ENCODE measurements around the gene HMG20A. TPM values are rescaled to one million over a fixed set of nuclear protein-coding genes. Genes with fewer than 3 reads are reported as not detected.

HMG20A gene
- total and polyA plus RNA-seq, 8 donors = 7.8 to 20.5 (median 12.9) TPM

DNA sequence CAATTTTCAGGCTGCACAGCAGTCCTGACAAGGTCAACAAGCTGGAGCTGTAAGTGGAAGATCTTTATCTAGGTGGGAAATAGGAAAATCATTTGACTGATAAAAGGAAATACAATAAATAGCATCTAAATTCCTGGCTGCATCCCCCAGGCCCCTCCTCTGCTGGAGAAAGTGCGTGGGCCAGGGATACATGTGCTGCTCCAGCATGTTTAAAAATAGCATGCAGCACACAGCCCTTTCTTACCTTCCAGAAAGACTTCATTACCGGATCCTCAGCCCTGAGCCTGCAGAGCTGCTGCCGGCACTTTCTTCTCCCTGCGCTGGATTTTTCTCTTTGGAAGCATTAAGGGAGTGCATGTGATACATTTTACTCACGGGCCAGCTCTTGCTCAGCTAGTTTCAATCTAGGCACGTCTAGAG is 77.3 kb downstream of the HMG20A start:
- Histone ChIP-seq H3K27me3 (no peaks in the 10 kb centered on the region), H3K27ac (no peak overlapping the region), H3K36me3 (no peaks in the 10 kb centered on the region), H3K4me1 (peaks cover 15 to 27% (median 21%) of the 10 kb centered on the region in 3 donors), H3K9me3 (no peaks in the 10 kb centered on the region), H3K4me3 (no peak overlapping the region)
- intact Hi-C loops (cut with DNase I) = loop anchor here in 1 of 3 donors (10.0 kb wide), 2 partner anchors 73 to 383 kb away; partner anchors contain the start of genes HMG20A and PEAK1
- TF ChIP-seq CTCF (IDR thresholded peaks at IDR 0.05) = no peak
- 13 to 14% methylated on average over 6 of the region's 6 CpGs for WGBS, 2 donors
- DNase-seq (no peak), FAIRE-seq (no peak), ATAC-seq (peak; percentile 13 to 43 (median 25))

GRCh38 chr15:77499087-77499760 is 78.5 kb downstream of the HMG20A start:
- intact Hi-C loops (cut with DNase I) = loop anchor here in 1 of 3 donors (10.0 kb wide), 2 partner anchors 74 to 384 kb away; partner anchors contain the start of genes HMG20A and PEAK1
- H3K4me1 ChIP-seq = peaks cover 15 to 27% (median 21%) of the 10 kb centered on the region in 3 donors
- no peak overlapping the region for H3K27ac ChIP-seq
- FAIRE-seq (no peak), DNase-seq (no peak), ATAC-seq (no peak)
- no peaks in the 10 kb centered on the region for H3K9me3 ChIP-seq
- WGBS, 2 donors = 93 to 98% methylated on average over 4 of the region's 4 CpGs
- no peak for TF ChIP-seq CTCF (IDR thresholded peaks at IDR 0.05)
- H3K36me3 ChIP-seq = no peaks in the 10 kb centered on the region
- H3K4me3 ChIP-seq = no peak overlapping the region
- H3K27me3 ChIP-seq = no peaks in the 10 kb centered on the region

DNA sequence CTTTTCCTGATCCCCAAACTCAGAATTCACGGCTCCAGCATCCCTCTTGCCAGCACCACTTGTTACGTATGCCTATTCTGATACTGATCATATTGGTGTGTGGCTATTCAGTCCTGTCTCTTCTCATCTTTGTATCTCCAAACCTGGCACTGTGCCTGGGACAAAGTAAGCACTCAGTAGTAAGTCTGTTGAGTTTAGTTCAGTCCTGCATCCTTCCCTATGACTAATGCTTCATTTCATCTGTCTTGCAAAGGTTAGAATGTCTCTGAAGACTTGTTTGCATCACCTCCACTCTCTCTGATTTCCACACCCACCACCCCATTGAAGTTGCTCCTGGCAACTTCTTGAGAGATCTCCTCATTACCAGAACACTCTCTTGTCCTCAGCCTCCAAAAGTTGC is 80.3 kb downstream of the HMG20A start:
- H3K36me3 ChIP-seq = no peaks in the 10 kb centered on the region
- TF ChIP-seq CTCF (IDR thresholded peaks at IDR 0.05) = no peak
- intact Hi-C loops (cut with DNase I) = no loop called here
- 93 to 98% methylated on average over 2 of the region's 2 CpGs for WGBS, 2 donors
- no peaks in the 10 kb centered on the region for H3K9me3 ChIP-seq
- H3K4me1 ChIP-seq = peaks cover 15 to 27% (median 21%) of the 10 kb centered on the region in 3 donors
- no peak for DNase-seq
- no peaks in the 10 kb centered on the region for H3K27me3 ChIP-seq
- H3K4me3 ChIP-seq = no peak overlapping the region
- no peak for FAIRE-seq
- no peak overlapping the region for H3K27ac ChIP-seq
- no peak for ATAC-seq

GRCh38 chr15:77502379-77503095 is 81.8 kb downstream of the HMG20A start:
- H3K27ac ChIP-seq = no peak overlapping the region
- no peak overlapping the region for H3K4me3 ChIP-seq
- intact Hi-C loops (cut with DNase I) = no loop called here
- ATAC-seq = no peak
- no peak for FAIRE-seq
- DNase-seq = no peak
- no peak for TF ChIP-seq CTCF (IDR thresholded peaks at IDR 0.05)
- H3K36me3 ChIP-seq = no peaks in the 10 kb centered on the region
- WGBS, 2 donors = 89 to 94% methylated on average over 7 of the region's 7 CpGs
- no peaks in the 10 kb centered on the region for H3K9me3 ChIP-seq
- H3K4me1 ChIP-seq = peaks cover 10 to 19% (median 18%) of the 10 kb centered on the region in 3 donors
- H3K27me3 ChIP-seq = no peaks in the 10 kb centered on the region

DNA sequence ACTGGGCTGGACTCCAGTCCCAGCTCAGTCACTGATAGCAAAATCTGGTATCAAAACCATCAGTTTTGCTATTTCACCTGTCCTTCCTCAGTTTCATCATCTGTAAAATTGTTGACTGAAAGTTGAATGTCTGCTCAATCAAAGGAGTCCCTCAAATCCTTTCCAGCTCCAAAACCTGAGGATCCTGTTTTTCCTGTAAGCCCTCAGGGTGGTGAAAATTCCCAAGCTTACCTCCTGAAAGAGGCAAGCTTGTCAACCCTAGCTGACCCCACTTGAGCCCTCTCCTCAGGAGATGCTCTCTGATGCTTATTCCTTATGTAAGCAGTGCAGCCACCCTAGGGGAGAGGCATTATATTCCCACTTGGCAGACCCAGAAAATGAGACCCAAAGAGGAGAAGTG is 82.6 kb downstream of the HMG20A start:
- FAIRE-seq (no peak), DNase-seq (no peak), ATAC-seq (no peak)
- no peaks in the 10 kb centered on the region for H3K27me3 ChIP-seq
- no peak overlapping the region for H3K4me3 ChIP-seq
- no peak overlapping the region for H3K27ac ChIP-seq
- intact Hi-C loops (cut with DNase I) = no loop called here
- peaks cover 7 to 18% (median 16%) of the 10 kb centered on the region in 3 donors for H3K4me1 ChIP-seq
- TF ChIP-seq CTCF (IDR thresholded peaks at IDR 0.05) = no peak
- H3K36me3 ChIP-seq = no peaks in the 10 kb centered on the region
- no peaks in the 10 kb centered on the region for H3K9me3 ChIP-seq
